GM11168 (cell line): ENCODE results near the gene NAGK.
"Not testable (repeated sequence)": the region's sequence is repeated elsewhere in the genome, so short reads cannot be mapped to it uniquely, and the experiment has no call there.

Experiments
- in situ Hi-C: fragments of 300-500 bp; cut with MboI; formaldehyde crosslinking; loops from one replicate; pipeline ENCODE4 v1.12.0; 2022; ENCODE audit warnings: low sequenced_read_pairs; ENCODE audit not compliant: unreplicated experiment

Gene NAGK

GRCh38 chr2:71068218-71069035 lies at the start of gene NAGK:
Gene NAGK (plus strand): TSS chr2:71068648. CDS start chr2:71068684, 36 bp downstream.
- in situ Hi-C loops = no loop called here

GRCh38 chr2:71019989-71020388 lies 48.5 kb upstream of the NAGK start:
- in situ Hi-C loops = not testable (repeated sequence)

- in situ Hi-C loops = not testable (repeated sequence)
Measured at GRCh38 chr2:71021394-71021793, 47.1 kb upstream of the NAGK start.

GRCh38 chr2:71023553-71024243 lies 44.8 kb upstream of the NAGK start:
- in situ Hi-C loops = not testable (repeated sequence)

- in situ Hi-C loops = not testable (repeated sequence)
Measured at GRCh38 chr2:71036296-71036695, 32.2 kb upstream of the NAGK start.

- in situ Hi-C loops = loop anchor here (10.0 kb wide), 1 partner anchor 103 kb away; no protein-coding TSS in a partner anchor
Measured at GRCh38 chr2:71042287-71042686, 26.2 kb upstream of the NAGK start.

GRCh38 chr2:71043531-71044407 lies 24.7 kb upstream of the NAGK start:
- in situ Hi-C loops = loop anchor here (10.0 kb wide), 1 partner anchor 101 kb away; no protein-coding TSS in a partner anchor

GRCh38 chr2:71045151-71045550 lies 23.3 kb upstream of the NAGK start:
- in situ Hi-C loops = loop anchor here (10.0 kb wide), 1 partner anchor 100 kb away; no protein-coding TSS in a partner anchor

- in situ Hi-C loops = loop anchor here (10.0 kb wide), 1 partner anchor 99 kb away; no protein-coding TSS in a partner anchor
Measured at GRCh38 chr2:71045865-71046548, 22.4 kb upstream of the NAGK start.

GRCh38 chr2:71048096-71048495 lies 20.4 kb upstream of the NAGK start:
- in situ Hi-C loops = loop anchor here (10.0 kb wide), 1 partner anchor 97 kb away; no protein-coding TSS in a partner anchor

- in situ Hi-C loops = loop anchor here (10.0 kb wide), 1 partner anchor 95 kb away; no protein-coding TSS in a partner anchor
Measured at GRCh38 chr2:71049704-71050360, 18.6 kb upstream of the NAGK start.

- in situ Hi-C loops = not testable (repeated sequence)
Measured at GRCh38 chr2:71055206-71055740, 13.2 kb upstream of the NAGK start.

- in situ Hi-C loops = no loop called here
Measured at GRCh38 chr2:71060211-71060610, 8.2 kb upstream of the NAGK start.

GRCh38 chr2:71060871-71061270 lies 7.6 kb upstream of the NAGK start:
- in situ Hi-C loops = no loop called here

- in situ Hi-C loops = no loop called here
Measured at GRCh38 chr2:71063216-71063615, 5.2 kb upstream of the NAGK start.

GRCh38 chr2:71064110-71064611 lies 4.3 kb upstream of the NAGK start:
- in situ Hi-C loops = no loop called here

GRCh38 chr2:71064754-71065621 lies 3.5 kb upstream of the NAGK start:
- in situ Hi-C loops = no loop called here

GRCh38 chr2:71066856-71067255 lies 1.6 kb upstream of the NAGK start:
- in situ Hi-C loops = no loop called here
